Measurements from ENCODE around the gene CAMTA1. TPM values are rescaled to one million over a fixed set of nuclear protein-coding genes. Genes with fewer than 3 reads are reported as not detected.

Gene CAMTA1
- total and polyA plus RNA-seq, 2 experiments from 2014 or later: 89.0 to 145 TPM

- H3K27me3 ChIP-seq: peaks cover 5% of the 10 kb centered on the region
- no peaks in the 10 kb centered on the region for H3K9me3 ChIP-seq (ENCODE audit: low read depth)
- no peak for DNase-seq (ENCODE audit: low spot score)
- H3K4me2 ChIP-seq: no peak overlapping the region
- no peaks in the 10 kb centered on the region for H3K36me3 ChIP-seq (replicated peaks; ENCODE audit: insufficient read depth, low read depth)
- H2AFZ ChIP-seq: no peak overlapping the region
- TF ChIP-seq EZH2 (IDR thresholded peaks at IDR 0.05; ENCODE audit: borderline replicate concordance) (no peak), CTCF (IDR thresholded peaks at IDR 0.05; ENCODE audit: poor library complexity) (no peak), EZH2phosphoT487 (IDR thresholded peaks at IDR 0.05; ENCODE audit: low read depth, severe bottlenecking, unreplicated experiment) (no peak)
- 83% methylated on average over 9 of the region's 9 CpGs for WGBS (ENCODE audit: low lambda C conversion rate, missing lambda C conversion rate)
- H3K9me2 ChIP-seq (replicated peaks; ENCODE audit: insufficient read depth): no peaks in the 10 kb centered on the region
- H3K4me3 ChIP-seq: no peak overlapping the region
- no peaks in the 10 kb centered on the region for H3K4me1 ChIP-seq (ENCODE audit: insufficient read depth)
- H4K20me1 ChIP-seq (ENCODE audit: insufficient read depth, poor library complexity, severe bottlenecking): no peaks in the 10 kb centered on the region
- no peak overlapping the region for H3K27ac ChIP-seq
- H3K79me2 ChIP-seq: no peaks in the 10 kb centered on the region
These were observed 847.4 kb downstream of the CAMTA1 start for GRCh38 chr1:7632681-7633080.

- H3K4me2 ChIP-seq: no peak overlapping the region
- H3K4me1 ChIP-seq (ENCODE audit: insufficient read depth): no peaks in the 10 kb centered on the region
- WGBS (ENCODE audit: low lambda C conversion rate, missing lambda C conversion rate): 93% methylated on average over 21 of the region's 25 CpGs
- H3K27ac ChIP-seq: no peak overlapping the region
- H3K79me2 ChIP-seq: no peaks in the 10 kb centered on the region
- H2AFZ ChIP-seq: no peak overlapping the region
- no peaks in the 10 kb centered on the region for H3K36me3 ChIP-seq (replicated peaks; ENCODE audit: insufficient read depth, low read depth)
- H4K20me1 ChIP-seq (ENCODE audit: insufficient read depth, poor library complexity, severe bottlenecking): no peaks in the 10 kb centered on the region
- H3K9me3 ChIP-seq (ENCODE audit: low read depth): no peaks in the 10 kb centered on the region
- no peaks in the 10 kb centered on the region for H3K9me2 ChIP-seq (replicated peaks; ENCODE audit: insufficient read depth)
- no peak overlapping the region for H3K4me3 ChIP-seq
- DNase-seq (ENCODE audit: low spot score): no peak
- TF ChIP-seq CTCF (IDR thresholded peaks at IDR 0.05; ENCODE audit: poor library complexity): no peak
- no peak for TF ChIP-seq EZH2 (IDR thresholded peaks at IDR 0.05; ENCODE audit: borderline replicate concordance)
- TF ChIP-seq EZH2phosphoT487 (IDR thresholded peaks at IDR 0.05; ENCODE audit: low read depth, severe bottlenecking, unreplicated experiment): no peak
- H3K27me3 ChIP-seq: no peaks in the 10 kb centered on the region
These were observed 848.4 kb downstream of the CAMTA1 start for GRCh38 chr1:7633506-7634245.

GRCh38 chr1:7634546-7635240 lies 849.4 kb downstream of the CAMTA1 start:
- H4K20me1 ChIP-seq (ENCODE audit: insufficient read depth, poor library complexity, severe bottlenecking): no peaks in the 10 kb centered on the region
- H3K27ac ChIP-seq: no peak overlapping the region
- no peaks in the 10 kb centered on the region for H3K27me3 ChIP-seq
- no peak overlapping the region for H3K4me3 ChIP-seq
- no peaks in the 10 kb centered on the region for H3K9me2 ChIP-seq (replicated peaks; ENCODE audit: insufficient read depth)
- no peak overlapping the region for H3K4me2 ChIP-seq
- DNase-seq (ENCODE audit: low spot score): no peak
- WGBS (ENCODE audit: low lambda C conversion rate, missing lambda C conversion rate): 82% methylated on average over 13 of the region's 13 CpGs
- H2AFZ ChIP-seq: no peak overlapping the region
- H3K4me1 ChIP-seq (ENCODE audit: insufficient read depth): no peaks in the 10 kb centered on the region
- TF ChIP-seq EZH2 (IDR thresholded peaks at IDR 0.05; ENCODE audit: borderline replicate concordance) (no peak), CTCF (IDR thresholded peaks at IDR 0.05; ENCODE audit: poor library complexity) (no peak), EZH2phosphoT487 (IDR thresholded peaks at IDR 0.05; ENCODE audit: low read depth, severe bottlenecking, unreplicated experiment) (no peak)
- H3K79me2 ChIP-seq: no peaks in the 10 kb centered on the region
- H3K36me3 ChIP-seq (replicated peaks; ENCODE audit: insufficient read depth, low read depth): no peaks in the 10 kb centered on the region
- no peaks in the 10 kb centered on the region for H3K9me3 ChIP-seq (ENCODE audit: low read depth)

Measured in hepatocyte (in vitro differentiated cells).